ENCODE data around the gene CBARP. TPM values are rescaled to one million over a fixed set of nuclear protein-coding genes. Genes with fewer than 3 reads are reported as not detected.

CBARP gene
- total and polyA plus RNA-seq, 2 of the 13 experiments (the other 11 are each of a cell fraction or from before 2014, with no cell fraction given), result 1.2 to 1.4 TPM

- Histone ChIP-seq H3K27me3 (ENCODE audit: control insufficient read depth in 1 of 2, insufficient read depth in 2 of 2, low read length in 2 of 2) (no peaks in the 10 kb centered on the region), H3K27ac (ENCODE audit: extremely low read length, insufficient read depth, low read length) (no peak overlapping the region), H3K36me3 (replicated peaks in 1 of 2; ENCODE audit: control insufficient read depth in 1 of 2, insufficient read depth in 2 of 2, low read length in 2 of 2) (peaks cover 18 to 34% of the 10 kb centered on the region in 2 experiments; a peak in 4 of 5 replicates), H3K4me2 (ENCODE audit: low read depth, low read length) (no peak overlapping the region), H2AFZ (ENCODE audit: low read length) (no peak overlapping the region), H3K9ac (ENCODE audit: insufficient read depth, low read depth, low read length) (no peak overlapping the region), H4K20me1 (ENCODE audit: insufficient read depth, low read length) (peaks cover 22% of the 10 kb centered on the region), H3K4me1 (ENCODE audit: insufficient read depth, low read length) (peaks cover 28% of the 10 kb centered on the region), H3K4me3 (replicated peaks in 1 of 3; ENCODE audit: insufficient read depth in 1 of 3, low read depth in 2 of 3, low read length in 3 of 3) (no peak overlapping the region), H3K9me3 (ENCODE audit: low read length) (no peaks in the 10 kb centered on the region), H3K79me2 (ENCODE audit: insufficient read depth, low read length) (peaks cover 30% of the 10 kb centered on the region)
- intact Hi-C loops (cut with micrococcal nuclease; ENCODE audit: unreplicated experiment), result no loop called here
- ChIA-PET POLR2A (no interaction called here), CTCF (ENCODE audit: low intra/inter-chr PET ratio, low total read pairs) (interaction anchor here (1.4 kb wide), 1 partner anchor 20 kb away, joined by 17 read pairs; the partner anchor contains the start of gene ATP5F1D)
- no peak for FAIRE-seq
- ATAC-seq, result no peak
- in situ Hi-C loops (cut with HindIII; ENCODE audit: extremely low pct_ligation_motif_present, low pct_unique_long_range_greater_than_20kb), result no loop called here
- no TSS peak for BruUV-seq (replicated peaks)
- TF ChIP-seq RBFOX2 (IDR thresholded peaks at IDR 0.05; ENCODE audit: low read depth, low read length) (0 out of 2 replicates have a peak, but pooled peaks have one; percentile 35), TAF1 (CRISPR knock-in tag; IDR thresholded peaks at IDR 0.05) (no peak), NBN (conservative IDR thresholded peaks at IDR 0.05) (no peak)
- no peak for DNase-seq (ENCODE audit: low spot score)
- WGBS (ENCODE audit: low lambda C conversion rate), result 94% methylated on average over 10 of the region's 33 CpGs
Observed at GRCh38 chr19:1220477-1220930, 17.3 kb downstream of the CBARP start.

- in situ Hi-C loops (cut with HindIII; ENCODE audit: extremely low pct_ligation_motif_present, low pct_unique_long_range_greater_than_20kb), result no loop called here
- DNase-seq (ENCODE audit: low spot score), result no peak
- Histone ChIP-seq H3K36me3 (replicated peaks in 1 of 2; ENCODE audit: control insufficient read depth in 1 of 2, insufficient read depth in 2 of 2, low read length in 2 of 2) (peaks cover 22 to 34% of the 10 kb centered on the region in 2 experiments; a peak in 4 of 5 replicates), H3K27ac (ENCODE audit: extremely low read length, insufficient read depth, low read length) (no peak overlapping the region), H4K20me1 (ENCODE audit: insufficient read depth, low read length) (peaks cover 23% of the 10 kb centered on the region), H3K9ac (ENCODE audit: insufficient read depth, low read depth, low read length) (no peak overlapping the region), H2AFZ (ENCODE audit: low read length) (no peak overlapping the region), H3K27me3 (ENCODE audit: control insufficient read depth in 1 of 2, insufficient read depth in 2 of 2, low read length in 2 of 2) (no peaks in the 10 kb centered on the region), H3K79me2 (ENCODE audit: insufficient read depth, low read length) (peaks cover 34% of the 10 kb centered on the region), H3K4me1 (ENCODE audit: insufficient read depth, low read length) (peaks cover 28% of the 10 kb centered on the region), H3K9me3 (ENCODE audit: low read length) (no peaks in the 10 kb centered on the region), H3K4me3 (replicated peaks in 1 of 3; ENCODE audit: insufficient read depth in 1 of 3, low read depth in 2 of 3, low read length in 3 of 3) (no peak overlapping the region), H3K4me2 (ENCODE audit: low read depth, low read length) (no peak overlapping the region)
- POLR2A ChIA-PET, result no interaction called here
- BruUV-seq (replicated peaks), result no TSS peak
- WGBS (ENCODE audit: low lambda C conversion rate), result 99% methylated on average over 7 of the region's 19 CpGs
- no peak for TF ChIP-seq ZNF446 (CRISPR knock-in tag; IDR thresholded peaks at IDR 0.05)
- TF ChIP-seq AKAP8 (CRISPR knock-in tag; IDR thresholded peaks at IDR 0.05), result 0 out of 2 replicates have a peak, but pooled peaks have one; percentile 24
- no peak for TF ChIP-seq ZNF281 (CRISPR knock-in tag; IDR thresholded peaks at IDR 0.05; ENCODE audit: borderline replicate concordance)
- FAIRE-seq, result no peak
- intact Hi-C loops (cut with micrococcal nuclease; ENCODE audit: unreplicated experiment), result no loop called here
- CTCF ChIA-PET (ENCODE audit: low intra/inter-chr PET ratio, low total read pairs), result no interaction called here
- no peak for ATAC-seq
Observed at GRCh38 chr19:1219786-1220476, 17.9 kb downstream of the CBARP start.
